ENCODE results near the gene RXFP3.
A peak's percentile ranks its signal among the peaks of the same experiment; 100 is the strongest.
"Not testable (repeated sequence)": the region's sequence is repeated elsewhere in the genome, so short reads cannot be mapped to it uniquely, and the experiment has no call there.

Gene RXFP3

DNA sequence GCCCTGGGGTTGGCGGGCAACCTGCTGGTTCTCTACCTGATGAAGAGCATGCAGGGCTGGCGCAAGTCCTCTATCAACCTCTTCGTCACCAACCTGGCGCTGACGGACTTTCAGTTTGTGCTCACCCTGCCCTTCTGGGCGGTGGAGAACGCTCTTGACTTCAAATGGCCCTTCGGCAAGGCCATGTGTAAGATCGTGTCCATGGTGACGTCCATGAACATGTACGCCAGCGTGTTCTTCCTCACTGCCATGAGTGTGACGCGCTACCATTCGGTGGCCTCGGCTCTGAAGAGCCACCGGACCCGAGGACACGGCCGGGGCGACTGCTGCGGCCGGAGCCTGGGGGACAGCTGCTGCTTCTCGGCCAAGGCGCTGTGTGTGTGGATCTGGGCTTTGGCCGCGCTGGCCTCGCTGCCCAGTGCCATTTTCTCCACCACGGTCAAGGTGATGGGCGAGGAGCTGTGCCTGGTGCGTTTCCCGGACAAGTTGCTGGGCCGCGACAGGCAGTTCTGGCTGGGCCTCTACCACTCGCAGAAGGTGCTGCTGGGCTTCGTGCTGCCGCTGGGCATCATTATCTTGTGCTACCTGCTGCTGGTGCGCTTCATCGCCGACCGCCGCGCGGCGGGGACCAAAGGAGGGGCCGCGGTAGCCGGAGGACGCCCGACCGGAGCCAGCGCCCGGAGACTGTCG is 976 bp downstream of the RXFP3 start:
- DNase-seq, result no peak

DNA sequence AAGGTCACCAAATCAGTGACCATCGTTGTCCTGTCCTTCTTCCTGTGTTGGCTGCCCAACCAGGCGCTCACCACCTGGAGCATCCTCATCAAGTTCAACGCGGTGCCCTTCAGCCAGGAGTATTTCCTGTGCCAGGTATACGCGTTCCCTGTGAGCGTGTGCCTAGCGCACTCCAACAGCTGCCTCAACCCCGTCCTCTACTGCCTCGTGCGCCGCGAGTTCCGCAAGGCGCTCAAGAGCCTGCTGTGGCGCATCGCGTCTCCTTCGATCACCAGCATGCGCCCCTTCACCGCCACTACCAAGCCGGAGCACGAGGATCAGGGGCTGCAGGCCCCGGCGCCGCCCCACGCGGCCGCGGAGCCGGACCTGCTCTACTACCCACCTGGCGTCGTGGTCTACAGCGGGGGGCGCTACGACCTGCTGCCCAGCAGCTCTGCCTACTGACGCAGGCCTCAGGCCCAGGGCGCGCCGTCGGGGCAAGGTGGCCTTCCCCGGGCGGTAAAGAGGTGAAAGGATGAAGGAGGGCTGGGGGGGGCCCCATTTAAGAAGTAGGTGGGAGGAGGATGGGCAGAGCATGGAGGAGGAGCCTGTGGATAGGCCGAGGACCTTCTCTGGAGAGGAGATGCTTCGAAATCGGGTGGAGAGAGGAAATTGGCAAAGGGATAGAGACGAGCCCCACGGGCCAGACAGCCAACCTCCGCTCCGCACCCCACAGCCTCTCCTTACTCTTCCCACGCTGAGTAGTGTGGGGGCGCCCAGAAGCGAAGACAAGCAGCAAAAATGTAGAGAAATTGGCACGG is 1.7 kb downstream of the RXFP3 start:
- DNase-seq, result no peak

DNA sequence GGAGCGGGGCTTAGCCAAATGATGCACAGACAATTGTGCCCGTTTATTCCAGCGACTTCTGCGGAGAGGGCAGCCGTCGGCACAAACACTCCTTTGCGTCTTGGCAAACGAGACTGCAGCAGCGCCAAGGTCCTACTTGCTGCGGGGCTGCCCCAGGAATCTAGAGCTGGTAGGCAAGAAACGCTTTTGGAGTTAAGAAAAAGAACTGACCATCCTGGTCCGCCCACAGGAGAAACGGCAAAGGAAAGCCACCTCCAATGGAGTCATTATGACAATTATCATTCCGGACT is 2.3 kb downstream of the RXFP3 start:
- no peak for DNase-seq

DNA sequence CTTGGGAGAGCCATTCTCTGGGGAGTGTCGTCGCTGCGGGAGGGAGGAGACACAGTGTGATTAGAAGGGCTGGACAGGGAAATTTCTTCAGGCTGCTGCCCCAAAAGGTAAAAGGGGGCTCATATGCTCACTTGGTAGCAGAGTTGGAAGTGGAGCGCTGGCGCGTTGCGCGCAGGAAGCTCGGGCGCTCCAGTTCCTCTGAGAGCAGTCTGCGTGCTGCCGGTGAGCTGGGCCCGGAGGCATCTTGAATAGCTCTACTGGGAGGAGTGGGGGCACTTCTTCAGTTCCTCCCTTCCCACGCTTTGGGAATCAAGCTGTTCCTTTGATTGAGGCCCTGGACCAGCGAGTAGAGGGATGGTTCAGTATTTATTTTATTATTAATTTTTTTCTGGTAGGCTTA is 2.7 kb downstream of the RXFP3 start:
- DNase-seq, result no peak

DNA sequence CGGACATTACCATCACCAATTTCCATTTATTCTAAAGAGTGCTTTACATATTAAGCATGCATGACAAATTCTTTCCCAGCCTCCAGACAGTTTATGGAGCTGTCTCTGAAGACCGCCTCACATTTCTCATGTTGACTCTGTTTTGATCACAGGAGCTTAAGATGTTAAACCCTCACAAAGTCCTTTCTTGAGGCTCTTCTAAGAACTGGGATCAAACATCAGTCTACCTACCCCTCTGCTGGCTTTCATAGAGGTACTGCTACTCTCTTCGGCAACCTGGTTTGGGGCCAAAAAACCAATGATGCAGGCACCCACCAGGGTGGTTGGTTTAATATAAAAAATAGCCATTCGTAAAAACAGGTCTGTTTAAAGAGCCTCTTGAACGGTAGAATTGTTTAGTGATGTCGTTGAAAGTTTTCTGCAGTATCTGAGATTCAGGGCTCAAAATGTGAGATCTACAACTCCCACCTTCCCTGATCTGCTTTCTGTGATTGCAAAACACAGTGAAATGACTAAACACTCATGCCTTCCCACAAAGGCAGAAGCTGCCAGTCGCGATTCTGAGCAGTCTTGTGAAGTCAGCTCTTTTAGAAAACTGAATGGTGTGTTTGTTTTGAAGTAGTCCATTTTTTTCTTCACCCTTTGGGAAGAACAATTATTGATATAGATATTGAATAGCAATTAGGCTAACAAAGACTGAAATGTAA is 3.5 kb downstream of the RXFP3 start:
- no peak for DNase-seq

DNA sequence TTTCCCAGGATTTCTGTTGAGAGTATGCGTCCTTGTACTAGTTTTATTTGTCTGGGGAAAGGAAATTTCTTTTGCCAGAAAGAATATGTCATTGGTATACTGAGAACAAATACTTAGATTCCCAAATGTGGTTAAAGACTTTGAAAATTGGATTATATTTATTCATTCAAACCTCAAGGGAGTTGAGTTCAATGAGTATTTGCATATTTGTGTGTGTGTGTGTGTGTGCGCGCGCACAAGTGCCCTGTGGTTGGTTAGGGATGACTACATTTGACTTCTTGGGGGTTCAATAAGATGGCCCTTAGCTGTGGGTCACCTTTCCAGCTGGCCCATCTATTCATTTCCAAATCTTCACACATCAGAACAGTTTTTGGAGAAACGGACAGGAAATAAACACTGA is 4.9 kb downstream of the RXFP3 start:
- no peak for DNase-seq

DNA sequence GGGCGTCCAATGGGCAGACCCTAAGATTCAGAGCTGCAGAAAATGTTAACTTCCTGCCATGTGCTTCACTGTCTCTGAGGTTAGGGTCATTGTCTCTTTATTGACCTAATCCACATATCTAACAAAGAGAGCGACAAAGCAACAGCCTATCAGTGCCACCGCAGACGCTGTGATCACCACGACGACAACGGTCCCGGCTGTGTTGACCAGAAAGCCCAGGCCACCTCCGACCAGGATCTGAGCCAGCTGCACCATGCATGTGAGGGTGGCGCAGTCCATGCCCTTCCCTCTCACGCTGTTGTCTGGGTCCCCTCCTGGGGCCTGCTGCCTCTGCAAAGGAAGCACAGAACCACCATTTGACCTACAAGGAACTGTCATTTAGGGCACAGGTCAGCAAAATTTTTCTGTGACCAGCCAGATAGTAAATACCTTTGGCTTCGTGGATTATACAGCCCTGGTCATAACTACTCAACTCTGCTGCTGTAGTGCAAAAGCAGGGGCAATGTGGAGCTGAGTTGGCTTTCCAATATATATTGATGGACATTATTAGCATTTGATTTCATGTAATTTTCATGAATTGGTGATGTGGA is 8.5 kb downstream of the RXFP3 start:
- DNase-seq, result no peak

DNA sequence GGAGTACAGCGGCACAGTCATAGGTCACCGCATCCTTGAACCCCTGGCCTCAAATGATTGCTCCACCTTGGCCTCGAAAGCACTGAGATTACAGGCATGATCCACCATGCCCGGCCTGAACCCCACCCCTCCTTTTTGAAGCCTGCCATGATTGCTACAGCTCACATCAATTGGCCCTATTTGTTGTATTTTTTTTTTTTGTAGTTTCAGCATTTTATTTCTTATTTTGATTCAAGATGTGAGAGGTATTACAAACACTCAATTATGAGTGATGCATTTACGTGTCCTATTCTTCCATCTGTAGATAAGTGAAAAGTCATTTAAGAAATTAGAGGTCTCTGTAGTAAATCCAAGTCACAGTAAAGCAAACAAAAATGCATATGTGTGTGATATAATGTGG is 16.0 kb downstream of the RXFP3 start:
- DNase-seq, result not testable (repeated sequence)

DNA sequence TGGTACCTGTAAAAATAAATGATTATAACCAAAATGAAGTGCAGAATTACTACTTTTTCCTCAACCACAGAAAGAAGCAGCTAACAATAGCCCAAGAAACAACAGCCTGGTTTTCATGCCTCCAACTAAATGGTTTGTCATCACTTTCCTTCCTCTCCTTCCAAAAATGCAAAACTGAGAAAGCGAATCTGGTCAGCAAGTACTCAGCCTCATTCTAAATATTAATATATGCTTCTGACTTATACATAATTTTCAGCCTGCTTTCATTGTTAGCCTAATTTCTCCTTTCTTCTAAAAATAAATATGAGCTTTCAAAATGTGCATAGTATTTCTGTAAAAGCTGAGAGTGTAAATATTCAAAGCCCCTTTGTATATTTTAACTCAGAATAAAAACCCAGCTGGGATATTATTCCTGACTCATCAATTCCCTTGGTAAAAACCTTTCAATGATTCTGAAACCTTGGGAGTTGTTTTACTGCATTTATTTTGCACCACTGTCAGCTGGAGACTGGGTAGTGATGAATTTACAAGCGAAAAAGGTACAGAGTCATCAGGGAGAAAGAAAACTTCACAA is 21.5 kb downstream of the RXFP3 start:
- no peak for DNase-seq

DNA sequence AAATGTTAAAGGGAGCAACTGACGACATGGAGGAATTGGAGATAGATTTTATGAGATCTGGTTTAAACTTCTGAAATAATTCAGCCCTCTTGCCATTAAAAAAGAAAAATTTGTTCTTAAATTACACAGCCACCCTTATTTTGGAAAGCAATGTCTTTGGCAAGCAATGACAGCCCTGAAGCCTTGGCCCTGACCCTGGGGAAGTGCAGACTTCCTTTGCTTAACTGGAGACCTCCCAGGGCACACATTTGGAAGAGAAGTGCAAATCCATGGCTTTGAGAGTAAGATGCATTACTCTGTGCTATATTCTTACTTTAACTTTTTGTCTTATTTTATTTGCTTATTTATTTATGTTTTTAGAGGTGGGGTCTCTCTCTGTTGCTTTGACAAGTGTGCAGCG is 22.0 kb downstream of the RXFP3 start:
- DNase-seq, result no peak

DNA sequence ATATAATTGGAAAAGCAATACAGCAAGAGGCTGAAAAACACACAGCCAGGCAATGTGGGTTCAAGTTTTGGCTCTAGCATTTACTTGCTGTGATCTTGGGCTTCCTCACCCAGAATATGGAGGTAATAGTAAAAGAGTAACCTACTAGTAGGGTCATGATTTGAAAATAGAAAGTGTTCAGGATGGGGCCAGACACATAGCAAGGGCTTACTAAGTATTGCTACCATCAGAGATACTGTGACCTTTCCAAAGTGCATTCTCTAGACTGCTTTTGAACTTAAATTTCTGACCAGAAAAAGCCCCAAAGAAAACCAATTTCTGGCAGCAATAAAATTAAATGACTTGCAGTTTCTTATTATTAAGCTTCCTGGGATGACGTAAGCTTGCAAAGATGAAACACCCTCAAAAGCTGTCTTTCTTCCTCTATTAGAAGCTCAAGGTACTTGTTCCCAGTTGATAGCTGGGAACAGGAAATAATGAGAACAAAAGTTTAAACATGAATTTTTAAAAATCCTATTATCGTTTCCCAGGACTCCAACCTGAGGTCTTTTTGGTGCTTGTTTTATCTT is 28.0 kb downstream of the RXFP3 start:
- no peak for DNase-seq

DNA sequence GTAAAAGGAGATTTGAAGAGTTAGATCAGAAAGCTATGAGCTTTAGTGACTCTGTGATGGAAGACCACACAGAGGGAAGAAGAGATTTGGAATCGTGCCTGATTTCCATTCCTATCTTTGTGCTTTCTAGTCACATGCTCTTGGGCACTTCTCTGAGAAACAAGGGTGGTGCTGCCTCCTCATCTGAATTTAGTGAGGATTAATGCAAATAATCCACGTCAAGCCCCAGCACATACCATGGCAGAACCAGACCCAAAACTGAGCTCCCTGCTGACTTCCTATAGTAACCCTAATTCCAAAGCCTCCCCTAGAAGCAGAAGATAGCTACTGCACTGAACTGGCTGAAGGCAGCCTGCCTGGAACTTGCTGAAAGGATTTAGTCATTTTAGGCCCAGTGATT is 30.6 kb downstream of the RXFP3 start:
- DNase-seq, result no peak

DNA sequence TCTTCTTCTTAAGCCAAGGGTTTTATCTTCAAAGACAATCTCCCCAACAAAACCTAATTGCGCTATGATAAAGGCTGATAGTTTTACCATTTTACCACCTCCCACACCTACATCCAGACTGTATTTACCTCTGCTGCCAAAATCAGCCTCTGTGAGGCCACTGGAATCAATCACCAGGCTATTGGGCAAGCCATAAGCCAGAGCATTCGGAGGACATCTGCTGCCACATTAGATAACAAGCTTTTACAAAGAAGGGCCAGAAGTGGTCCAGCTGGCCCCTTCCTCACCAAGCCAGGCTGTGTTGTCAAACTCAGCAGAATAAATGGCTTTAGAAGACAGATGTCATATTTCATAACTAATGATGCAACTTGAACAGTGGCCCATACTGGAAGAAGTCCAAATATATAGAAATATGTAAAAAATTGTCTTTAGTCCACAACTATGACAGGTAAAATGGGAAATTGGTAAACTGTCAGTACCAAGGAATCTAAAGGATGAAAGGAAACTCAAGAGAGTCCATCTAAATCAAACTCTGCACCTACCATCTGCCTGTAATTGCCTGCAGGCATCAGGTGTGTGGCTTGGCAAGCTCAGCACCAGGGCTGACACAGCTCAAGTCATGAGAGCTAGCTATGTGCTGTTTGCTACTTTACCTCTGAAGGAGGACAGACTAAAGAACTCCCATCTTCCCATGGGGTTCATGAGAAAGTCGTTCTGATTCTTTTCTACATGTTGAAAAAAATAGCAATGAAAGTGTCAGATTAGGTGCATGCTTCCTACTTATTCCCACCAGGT is 32.2 kb downstream of the RXFP3 start:
- DNase-seq, result peak; percentile 48

DNA sequence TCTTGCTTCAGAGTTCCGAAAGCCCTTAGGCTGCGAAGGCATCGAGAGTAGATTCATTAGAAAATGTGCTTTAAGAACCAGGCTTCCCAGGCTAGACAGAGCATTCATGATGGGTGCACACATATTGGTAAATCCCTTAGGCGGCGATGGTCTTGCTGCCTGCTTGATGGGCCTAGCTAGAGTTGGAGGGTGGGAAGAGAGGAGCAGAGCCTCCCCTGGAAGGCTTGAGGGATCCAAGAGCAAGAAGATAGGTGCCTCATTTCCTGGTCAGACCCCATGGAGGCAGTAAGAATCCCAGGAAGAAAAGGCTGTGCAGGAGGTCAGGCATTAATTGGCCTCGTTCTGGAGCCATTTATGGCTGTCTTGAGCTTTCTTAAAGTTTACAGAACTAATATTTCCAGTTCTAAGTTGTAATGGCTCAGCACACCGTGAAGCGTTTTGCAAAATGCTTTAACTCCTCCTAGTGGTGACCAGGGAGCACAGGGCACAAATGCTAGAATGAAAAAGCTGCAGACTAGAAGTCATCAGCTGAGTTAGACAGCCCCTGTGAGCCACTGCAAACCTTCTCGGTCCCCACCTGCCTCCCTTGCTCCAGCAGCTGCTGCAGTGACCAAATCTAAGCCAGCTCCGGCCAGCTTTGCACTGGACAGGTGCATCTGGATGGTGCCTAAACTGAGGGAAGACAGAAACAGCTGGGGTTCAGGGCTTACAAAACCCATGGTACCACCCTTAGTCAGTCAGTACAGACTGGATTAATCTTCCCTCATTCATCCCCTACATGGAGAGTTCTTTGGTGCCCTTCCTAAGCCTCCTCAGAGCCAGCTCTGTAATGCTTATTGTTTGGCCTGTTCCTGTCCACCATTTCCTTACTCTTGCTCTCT is 33.6 kb downstream of the RXFP3 start:
- DNase-seq, result peak; percentile 6

DNA sequence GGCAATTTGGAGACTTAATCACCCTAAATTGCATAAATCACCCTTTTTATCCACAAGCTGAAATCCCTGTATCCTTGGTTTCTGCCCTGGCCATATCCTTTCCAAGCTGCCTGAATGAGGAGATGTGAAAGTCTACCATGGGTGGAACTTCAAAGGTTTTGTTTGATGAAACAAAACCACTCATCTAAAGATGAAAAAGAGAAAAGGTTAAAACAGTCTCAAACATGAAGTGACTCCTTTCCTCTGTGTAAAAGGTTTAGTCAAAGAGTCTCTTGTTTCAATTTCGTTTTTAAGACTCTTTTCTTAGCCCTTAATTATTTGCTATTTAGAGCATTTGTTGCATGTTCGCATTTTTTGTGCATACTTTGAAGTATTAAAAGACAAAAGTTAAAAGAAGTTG is 37.1 kb downstream of the RXFP3 start:
- DNase-seq, result no peak

DNA sequence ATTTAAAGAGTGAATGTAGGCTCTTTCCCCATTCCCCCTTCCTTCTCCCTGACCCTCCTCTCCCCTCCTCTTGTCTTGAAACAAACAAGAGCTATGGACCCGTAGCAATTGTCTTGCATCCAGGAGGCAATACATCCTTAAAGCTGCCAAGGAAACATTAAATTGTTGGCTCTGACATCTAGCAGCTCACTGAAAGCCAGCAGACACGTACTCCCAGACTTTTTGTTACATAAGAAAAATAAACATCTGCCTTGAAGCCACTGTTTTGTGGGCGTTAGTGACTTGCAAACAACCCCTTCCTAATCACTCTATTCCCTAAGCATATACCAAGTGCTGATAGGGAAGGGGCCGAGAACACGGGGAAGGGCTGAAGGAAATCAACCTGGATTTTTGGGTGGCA is 39.7 kb downstream of the RXFP3 start:
- DNase-seq, result no peak

DNA sequence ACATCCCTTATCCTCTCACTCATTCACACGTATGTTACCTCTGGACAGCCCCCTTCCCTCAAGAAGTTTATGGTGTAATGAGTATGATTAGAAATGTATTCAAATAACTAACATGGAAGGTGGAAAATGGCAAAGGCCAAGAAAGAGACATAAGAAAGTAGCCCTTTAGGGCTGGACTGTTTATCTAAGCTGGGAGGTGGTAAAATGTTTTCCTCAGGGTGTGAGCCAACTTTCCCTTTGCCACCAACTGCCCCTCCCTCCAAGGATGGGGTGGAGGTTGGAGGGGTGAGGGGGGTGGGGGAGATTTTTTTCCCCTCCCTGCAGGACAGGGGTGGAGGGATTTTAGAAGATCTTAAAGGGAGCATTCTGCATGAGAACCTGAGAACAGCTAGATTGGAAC is 40.1 kb downstream of the RXFP3 start:
- no peak for DNase-seq

DNA sequence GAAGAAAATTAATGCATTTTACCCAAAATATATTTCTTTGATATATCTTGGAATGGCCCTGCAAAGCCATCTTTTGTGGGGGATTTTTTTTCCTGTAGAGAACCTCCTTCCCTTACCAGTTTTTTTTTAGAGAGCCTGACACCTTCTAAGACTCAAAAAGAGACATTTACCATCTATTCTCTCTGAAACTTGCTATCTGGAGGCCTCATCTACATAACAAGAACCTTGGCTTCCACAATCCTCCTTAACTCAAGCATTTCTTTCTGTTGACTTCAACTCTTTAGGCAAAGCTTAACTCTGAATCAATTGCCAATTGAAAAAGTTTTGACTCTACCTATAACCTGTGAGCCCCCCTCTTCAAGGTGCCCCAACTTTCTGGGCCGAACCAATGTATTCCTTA is 42.1 kb downstream of the RXFP3 start:
- no peak for DNase-seq

DNA sequence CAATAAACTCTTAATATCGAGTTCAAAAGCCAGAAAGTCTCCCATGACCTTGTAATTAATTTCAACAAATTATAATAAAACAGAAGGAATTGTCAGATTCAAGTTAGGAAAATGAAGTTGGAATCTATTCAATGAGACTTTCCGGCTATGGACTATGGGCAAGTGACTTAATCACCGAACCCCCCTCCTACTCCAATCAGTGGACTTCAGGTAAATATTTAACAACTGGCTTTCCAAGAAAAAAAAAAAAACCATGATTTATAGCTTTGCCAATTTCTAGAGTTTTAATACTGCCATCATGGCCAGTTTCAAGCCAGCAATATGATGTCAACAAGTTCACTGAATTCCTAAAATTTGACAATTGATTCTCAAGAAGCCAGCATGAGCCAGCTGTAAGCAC is 43.8 kb downstream of the RXFP3 start:
- no peak for DNase-seq

DNA sequence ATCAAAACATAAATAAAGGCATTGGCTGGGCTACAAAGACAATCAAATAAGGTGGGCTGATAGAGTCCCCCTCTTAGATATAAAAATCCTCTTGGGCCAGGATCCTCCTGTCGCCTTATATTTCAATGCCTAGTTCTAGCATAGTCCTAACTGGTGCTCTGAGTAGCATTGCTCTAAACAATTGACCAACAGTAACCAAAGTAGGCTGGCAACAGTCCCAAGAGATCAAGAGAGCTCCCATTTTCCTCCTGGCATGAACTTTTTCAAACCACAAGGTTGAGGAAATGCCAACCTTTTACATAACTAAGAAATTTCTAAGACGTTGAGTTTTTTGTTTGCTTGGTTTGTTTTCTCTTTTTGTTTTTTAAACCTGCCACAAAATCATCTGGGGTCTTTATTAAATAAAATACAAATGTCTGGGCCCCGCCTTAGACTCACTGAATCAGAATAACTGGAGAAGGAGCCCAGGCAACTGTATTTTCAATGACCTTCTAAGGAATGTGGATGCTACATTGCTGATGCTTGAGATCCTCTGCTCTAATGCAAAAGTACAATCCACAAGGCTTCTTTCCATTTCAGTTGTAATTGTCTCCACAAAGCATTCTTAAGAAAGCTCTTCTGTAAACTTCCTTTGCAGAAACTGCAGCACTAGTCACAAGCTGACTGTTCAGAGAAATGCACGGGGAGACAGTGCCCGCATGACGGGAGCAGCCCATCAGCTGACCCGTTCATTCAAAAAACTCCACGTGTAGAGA is 45.4 kb downstream of the RXFP3 start:
- no peak for DNase-seq

DNA sequence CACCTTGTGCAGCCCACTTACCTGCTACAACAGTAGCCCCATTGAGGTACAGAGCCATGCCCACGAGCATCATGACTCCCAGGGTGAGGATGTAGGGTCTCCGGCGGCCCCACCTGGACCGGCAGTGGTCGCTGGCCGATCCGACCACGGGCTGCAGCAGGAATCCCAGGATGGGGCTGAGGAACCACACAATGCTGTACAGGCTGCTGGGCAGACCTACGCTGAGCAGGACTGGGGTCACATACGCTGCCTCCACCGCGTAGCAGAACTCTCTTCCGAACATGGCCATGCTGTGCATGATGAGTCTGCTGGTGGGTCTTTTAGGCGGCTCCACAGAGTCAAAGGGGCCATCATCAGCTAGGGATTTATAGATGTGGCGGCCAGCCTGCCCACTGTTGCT is 48.0 kb downstream of the RXFP3 start:
- DNase-seq, result no peak

Data from NCI-H2171 (cell line).